NCI-H2081 (cell line): ENCODE results near the gene CDAN1.

ENCODE experiments used
- DNase-seq, 2 experiments: peaks; one replicate each; lab custom pipeline; 2025; lab: John Stamatoyannopoulos, UW

Gene CDAN1

DNA sequence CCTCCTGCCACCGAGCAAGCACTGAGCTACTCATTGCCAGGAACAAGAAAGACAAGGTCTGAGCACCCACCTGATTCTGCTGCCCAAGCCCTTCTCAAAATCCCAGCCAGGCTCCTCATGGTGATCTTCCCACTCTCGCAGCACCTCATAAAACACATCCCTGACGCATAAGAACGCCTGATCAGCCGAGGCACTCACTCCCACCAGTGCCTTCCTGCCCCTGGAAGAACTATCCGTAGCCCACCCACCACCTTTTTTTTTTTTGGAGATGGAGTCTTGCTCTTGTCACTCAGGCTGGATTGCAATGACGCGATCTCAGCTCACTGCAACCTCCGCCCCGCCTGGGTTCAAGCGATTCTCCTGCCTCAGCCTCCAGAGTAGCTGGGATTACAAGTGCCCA, 3.9 kb downstream of the CDAN1 start:
- DNase-seq: no peak

DNA sequence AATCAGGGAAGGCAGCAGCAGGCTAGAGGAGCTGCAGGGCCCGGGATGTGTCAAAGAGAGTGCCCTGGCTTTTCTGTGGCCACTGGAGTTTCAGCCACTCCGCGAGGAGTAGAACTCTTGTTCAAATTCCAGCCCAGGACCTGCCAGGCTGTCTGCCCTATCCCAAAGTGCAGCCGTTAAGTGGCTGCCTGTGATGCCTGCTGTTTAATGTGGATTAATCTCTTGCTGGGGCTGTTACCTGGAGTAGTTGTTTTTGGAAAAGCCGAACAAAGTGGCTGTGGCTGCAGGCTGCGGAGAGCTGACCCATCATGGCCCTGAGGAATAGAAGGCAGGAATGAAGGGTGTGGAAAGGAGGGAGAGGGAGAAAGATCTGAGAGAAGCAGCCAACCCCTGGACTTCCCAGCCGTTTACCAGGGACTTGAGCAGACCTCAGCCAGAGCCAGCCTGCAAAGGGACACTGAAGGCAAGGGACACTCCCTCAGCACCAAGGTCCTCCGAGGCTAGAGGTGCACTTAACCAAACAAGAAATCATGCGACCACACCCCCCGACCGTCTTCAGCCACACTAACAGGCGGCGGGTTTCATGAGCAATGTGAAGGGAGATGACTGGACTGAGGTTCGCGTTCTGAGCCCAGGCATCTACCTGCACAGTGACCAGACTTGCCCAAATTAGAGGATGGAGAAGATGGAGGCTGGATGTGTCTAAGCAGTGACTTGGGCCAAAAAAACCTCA, 4.7 kb downstream of the CDAN1 start:
- no peak for DNase-seq

DNA sequence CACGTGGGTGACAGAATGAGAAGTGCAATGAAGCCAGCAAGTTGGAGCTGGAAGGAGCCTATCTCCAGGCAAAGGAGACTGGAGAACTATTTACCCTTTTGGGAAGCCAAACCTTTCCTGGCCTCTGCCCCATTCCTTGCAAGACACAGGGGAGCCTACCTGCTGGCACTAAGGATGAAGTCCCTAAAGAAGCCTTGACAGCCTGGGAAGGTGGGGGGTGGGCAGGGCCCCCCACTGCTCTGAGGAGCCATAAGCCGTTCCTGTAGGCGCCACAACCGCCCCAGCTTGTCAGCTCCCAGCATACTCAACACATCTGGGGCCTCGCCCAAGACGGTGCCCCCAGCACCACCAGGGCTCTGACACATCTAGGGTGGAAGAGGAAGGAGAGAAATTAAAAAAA, 5.5 kb downstream of the CDAN1 start:
- no peak for DNase-seq

DNA sequence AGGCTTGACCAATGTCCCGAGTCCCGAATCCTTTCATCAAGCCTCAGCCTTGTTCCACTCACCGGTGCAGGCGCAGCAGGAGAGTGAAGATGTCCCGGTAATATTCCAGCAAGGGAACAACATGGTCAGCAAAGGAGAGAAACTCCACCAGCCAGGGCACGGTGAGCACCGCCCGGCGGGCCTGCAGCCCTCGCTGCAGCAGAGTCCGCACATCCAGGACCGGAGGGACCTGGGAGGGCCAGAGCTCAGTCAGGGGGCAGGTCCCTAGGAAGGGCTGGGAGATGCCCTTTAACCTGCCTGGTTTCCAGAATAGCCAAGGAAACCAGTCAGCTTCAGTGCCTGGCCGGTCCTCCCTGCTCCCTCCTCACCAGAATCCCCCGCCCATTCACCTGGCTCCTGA, 6.4 kb downstream of the CDAN1 start:
- no peak for DNase-seq

DNA sequence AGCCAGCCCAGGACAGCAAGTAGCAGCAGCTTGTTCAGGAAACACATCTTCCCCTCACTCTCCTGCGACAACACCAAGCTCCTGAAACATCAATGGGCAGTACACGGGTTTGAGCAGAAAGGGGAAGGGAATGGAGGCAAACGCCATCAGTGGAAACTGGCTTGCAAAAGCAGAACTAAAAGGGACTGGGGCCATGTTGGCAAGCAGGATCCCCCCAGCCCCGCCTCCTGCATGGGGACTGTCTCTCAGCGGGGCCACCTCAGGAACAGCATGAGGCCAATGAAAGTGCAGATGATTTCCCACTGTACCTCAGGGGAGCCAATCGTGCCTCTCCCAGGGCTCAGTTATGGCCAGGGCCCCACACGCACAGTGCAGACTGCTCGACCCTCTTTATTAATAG, 6.8 kb downstream of the CDAN1 start:
- DNase-seq: no peak

DNA sequence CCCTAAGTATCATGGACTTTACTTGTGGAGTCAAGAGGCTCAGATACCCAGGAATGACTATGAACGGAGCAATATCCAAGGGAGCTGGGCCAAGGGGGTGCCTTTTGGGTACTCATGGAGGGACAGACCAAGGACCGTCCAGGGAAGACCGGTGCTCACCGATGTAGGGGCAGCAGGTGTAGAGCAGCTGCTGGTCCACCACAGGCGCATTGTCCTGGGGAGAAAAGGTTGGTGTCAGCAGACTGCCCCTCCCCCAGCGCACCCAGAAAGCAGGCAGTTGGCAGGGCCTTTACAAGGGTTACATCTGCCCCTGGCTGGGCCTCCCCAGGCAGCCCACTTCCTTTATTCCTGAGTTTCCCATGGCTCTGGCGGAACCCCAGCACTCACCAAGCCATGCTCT, 7.5 kb downstream of the CDAN1 start:
- no peak for DNase-seq

DNA sequence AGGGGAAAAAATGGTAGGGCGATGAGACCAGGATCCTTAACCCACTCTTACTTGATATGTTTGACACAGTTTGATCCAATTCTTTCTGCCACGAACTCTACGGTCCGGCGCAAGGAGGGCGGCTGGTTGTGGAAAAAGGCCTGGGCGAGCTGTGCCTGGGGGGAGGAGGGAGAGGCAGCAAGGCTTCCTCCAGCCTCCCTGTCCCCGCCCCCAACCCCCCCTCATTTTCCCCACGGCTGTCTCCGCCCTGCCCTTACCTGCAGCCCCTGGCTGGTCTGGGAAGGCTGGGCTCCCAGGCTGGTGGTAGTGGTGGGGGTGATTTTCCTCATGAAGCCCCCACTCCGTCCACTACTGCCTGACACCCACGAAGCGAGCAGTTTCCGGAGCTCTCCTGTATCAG, 8.0 kb downstream of the CDAN1 start:
- DNase-seq: no peak

DNA sequence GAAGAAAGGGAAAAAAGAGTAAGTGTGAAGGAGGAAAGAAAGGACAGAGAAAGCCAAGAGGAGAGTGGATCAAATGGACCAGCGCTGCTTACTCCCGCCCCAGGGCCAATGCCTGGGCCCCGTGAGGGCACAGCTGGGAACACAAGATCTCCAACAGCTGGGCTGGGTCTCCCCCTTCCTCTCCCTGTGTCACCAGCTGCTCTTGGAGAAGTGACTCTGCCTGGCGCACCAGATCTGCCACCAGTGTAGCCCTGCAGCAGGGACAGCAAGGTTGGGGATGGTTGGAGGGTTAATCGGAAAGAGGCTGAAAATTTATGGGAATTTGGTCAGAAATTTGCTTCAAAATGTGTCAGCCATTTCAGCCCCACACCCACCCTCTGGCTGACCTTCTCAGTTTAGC, 8.4 kb downstream of the CDAN1 start:
- no peak for DNase-seq

DNA sequence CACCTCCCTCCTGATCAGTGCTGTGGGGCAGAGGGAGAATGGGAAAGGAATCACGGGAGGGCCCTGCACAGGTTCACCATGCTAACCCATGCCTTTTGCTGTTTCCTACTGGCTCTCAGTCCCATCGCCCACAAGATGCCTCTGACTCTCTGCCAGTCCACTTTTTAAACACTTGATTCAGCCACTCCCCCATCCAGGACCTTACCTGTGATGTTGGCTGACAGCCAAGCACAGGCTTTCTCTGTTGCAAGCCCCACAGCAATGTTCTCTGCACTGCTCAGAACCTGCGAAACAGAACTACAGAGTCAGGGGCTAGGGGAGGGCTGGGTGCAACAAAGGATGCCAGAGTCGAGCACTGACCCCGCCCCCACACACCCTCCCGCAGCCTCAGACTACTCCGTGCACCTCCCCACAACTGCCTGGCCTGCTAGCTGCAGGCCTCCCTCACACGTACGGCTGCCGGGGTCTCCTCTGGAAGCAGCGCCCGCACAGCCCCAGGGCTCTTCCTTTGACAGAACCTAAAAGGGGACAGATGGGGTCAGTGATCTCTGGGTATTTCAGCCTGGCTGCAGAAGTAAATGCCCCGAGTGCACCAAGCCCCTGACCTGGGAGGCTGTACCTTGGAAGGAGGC, 9.1 kb downstream of the CDAN1 start:
- no peak for DNase-seq

DNA sequence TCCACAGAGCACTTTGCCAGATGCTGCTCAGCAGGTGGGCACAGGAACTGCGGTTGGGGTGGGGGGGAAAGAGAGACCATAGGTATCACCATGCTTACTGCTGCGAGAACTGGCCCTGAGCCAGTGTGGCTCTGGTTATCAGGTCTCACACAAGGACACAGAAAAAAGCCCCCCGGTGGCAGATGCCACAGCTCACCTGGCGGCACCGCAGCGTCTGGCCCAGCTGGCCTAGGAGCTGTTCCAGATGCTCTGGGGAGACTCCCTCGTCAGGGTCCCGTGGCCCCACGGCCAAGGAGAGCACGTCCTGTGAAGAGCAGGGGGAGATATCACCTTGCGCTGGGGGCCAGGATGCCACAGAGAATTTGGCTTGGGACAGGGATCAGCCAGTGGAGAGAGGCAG, 10.8 kb downstream of the CDAN1 start:
- peak; percentile 6 to 29 for DNase-seq

DNA sequence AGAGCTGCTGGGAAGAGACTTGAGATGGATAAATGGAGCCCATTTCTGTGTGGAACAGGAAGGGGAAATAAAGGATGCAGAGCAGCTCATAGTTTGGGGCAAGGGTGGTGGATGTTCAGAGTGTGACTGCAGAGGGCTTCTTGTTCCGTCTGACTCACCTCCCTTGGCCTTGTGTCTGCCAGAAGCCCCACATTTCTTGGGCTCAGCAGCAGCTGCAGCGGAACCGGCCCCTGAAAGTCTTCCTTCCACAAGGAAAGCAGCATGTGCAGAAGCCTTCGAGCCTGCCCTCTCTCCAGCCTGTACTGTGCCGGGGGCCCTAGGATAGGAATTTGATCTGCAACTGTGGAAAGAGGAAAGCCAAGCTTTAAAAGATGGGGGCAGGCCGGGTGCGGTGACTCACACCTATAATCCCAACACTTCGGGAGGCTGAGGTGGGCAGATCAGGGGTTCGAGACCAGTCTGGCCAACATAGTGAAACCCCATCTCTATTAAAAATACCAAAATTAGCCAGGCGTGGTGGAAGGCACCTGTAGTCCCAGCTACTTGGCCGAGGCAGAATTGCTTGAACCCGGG, 11.5 kb downstream of the CDAN1 start:
- DNase-seq: no peak

DNA sequence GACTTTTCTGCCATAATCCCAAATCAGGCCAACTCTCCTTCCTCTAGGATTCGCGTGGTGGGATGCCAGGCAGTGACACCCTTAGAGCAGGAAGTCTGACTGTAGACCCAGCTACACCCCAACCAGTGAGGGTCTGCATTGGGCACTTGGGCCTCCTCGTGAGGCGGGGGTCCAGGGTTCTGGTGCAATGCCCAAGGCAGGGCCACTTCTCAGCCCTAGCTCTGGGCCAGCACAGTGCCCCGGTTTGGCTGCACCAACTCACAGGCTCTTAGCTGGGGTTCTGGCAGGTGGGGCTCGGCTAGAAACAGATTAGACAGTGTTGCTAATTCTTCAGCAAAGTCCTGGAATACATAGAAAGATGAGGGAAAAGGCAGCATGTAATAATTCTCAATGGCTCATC, 12.7 kb downstream of the CDAN1 start:
- DNase-seq: no peak

DNA sequence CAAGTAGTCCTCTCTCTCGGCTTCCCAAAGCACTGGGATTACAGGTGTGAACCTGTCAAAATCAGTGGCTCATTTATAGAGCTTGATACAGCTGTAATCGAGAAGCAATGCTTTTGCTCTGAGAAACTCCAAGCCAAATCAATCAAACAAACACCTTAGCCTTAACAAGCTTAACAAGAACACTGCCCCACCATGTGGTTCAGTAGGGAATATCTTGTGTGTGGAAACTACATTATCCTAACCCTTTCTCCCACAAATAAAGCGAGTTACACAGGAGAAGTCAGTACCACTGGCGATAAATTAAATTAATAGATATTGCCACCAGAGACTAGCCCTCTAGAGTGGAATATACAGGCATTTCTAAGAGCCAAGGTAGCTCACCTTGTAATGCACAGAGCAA, 13.9 kb downstream of the CDAN1 start:
- no peak for DNase-seq

DNA sequence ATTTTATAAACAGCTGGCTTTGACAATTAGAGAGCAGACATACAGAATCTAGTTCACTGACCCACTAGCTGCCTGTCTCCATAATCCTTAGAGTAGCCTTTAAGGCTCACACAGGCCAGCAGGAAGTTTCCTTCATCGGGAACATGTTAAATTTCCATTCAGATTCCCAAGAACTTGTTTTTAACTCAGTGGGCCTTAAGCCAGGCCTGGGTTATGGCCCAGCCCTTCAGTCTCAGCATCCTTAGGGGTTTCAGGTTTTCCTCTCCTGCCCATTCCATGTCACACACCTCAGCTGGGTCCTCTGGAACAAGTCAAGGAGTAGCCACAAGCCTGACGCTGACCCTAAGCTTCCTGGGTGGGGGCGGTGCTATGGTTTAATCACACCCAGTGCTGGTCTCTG, 15.0 kb downstream of the CDAN1 start:
- DNase-seq: no peak

DNA sequence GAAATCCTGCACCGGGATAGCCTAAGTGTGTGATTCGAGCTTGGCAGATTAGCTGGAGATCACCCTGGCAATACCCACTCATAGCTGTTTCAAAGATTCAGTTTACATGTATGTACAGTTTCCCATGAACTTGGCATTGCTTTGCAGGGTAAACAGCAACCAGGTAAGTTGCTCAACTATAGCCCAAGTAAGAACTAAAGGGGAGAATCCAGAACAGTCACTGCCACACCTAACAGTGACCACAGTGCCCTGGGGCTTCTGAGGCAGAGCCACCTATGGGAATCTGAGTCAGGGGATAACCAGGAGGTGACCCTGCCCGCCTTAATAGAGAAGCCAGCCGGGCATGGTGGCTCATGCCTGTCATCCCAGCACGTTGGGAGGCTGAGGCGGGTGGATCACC, 15.9 kb downstream of the CDAN1 start:
- no peak for DNase-seq

DNA sequence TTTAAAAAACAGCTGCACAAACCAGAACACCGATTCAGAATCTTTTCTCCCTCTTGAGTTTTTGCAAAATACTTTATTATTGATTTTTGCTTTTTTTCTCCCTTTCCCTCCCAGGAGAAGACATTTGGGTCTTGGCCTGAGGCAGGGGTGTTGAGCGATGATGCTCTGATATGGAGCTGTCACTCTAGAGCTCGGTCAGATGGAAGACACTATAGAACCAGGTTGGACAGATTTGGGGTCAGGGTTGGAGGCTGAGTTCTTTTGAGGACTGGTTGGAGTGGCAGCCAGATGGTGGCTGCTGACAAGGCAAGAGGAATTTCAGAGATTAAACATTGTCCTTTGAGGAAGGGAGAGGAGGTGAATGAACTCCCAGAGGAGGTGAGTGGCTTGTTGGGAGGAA, 16.9 kb downstream of the CDAN1 start:
- no peak for DNase-seq

DNA sequence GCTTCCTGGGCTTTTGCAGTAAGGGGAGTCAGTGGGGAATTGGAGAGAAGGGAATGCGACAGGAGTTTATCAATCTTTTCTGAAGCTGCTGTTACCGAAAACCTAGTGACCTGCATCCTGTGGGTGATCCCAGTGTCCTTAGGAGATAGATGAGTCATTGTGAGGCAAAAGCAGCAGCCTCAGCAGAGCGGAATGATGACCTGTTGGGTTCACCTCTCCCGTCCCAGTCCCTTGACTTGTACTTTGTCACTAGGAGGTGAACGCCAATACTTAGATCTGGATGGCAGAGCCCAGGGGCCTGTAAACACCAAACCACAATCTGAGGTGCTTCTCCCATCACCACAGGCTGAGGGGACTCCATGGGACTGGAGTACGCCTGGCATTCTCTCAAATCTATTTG, 17.9 kb downstream of the CDAN1 start:
- DNase-seq: no peak

DNA sequence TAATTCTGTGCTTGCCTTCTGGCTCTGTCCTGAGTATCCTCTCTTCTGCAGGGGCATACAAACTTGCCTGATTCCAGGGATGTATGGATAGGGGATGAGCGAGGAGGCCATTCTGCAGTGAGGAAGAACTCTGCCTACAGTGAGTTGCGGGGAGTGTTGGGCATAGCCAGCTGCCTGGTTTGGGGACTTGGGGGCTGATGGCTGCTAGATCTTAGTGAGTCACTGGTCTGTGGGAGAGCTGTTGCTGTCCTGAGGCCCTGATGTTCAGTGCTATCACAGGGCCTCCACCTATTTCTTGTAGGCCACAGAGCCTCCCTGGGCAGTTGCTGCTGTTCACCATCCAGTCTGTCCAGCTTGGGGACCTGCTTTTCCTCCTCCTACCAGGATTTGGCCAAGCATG, 20.3 kb downstream of the CDAN1 start:
- no peak for DNase-seq

DNA sequence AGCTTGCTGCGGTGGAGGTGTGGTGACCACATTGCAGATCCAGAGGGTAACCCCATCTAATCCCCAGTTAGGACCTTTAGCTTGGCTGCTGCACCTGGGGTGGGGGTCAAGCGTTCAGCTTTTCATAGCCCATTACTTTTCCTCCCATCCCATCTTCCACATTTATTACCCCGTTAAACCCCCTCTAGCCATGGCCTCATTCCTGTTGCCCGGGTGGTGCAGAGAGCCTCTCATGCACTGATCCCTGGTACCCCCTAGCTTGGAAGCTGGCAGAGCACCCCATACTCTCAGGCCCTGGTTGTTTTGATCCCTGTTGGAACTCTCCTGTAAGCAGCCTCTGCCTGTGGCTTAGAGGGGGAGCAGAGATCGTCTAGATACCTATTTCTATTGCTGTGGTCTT, 20.8 kb downstream of the CDAN1 start:
- no peak for DNase-seq

DNA sequence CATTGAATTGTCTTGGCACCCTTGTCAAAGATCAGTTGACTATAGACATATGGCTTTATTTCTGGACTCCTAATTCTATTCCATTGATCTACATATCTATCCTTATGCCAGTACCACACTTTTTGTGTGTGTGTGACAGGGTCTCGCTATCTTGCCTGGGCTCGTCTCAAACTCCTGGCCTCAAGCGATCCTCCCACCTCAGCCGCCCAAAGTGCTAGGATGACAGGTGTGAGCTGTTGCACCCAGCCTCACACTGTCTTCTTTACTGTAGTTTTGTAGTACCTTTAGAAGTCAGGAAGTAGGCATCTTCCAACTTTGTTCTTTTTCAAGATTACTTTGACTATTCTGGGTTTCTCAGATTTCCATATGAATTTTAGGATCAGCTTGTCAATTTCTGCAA, 24.3 kb downstream of the CDAN1 start:
- no peak for DNase-seq

DNA sequence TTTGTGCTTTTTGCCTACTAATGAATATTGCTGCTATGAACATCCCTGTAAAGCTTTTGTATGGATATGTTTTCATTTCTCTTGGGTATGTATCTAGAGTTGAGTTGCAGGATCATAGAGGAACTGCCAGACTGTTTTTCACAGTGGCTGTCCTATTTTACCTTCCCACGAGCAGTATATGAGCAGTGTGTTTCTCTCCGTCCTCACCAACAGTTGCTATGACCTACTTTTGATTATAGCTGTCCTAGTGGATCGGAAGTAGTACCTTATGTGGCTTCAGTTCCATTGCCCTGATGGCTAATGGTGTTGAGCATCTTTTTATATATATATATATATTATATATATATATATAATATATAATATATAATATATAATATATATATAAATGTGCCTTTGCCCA, 25.2 kb downstream of the CDAN1 start:
- DNase-seq: no peak

DNA sequence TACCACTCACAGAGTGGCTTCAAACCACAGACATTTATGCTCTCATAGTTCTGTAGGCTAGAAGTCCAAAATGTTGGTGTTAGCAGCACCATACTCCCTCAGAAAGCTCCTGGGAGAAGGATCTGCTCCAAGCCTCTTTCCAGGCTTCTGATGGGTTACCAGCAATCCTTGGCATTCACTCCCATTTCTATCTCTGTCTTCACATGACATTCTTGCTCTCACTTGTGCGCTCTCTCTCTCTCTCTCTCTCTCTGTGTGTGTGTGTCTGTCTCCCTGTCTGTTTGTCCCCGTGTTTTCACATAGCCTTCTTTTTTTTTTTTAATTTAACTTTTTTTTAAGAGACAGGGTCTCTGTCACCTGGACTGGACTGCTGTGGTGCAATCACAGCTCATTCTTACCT, 26.3 kb downstream of the CDAN1 start:
- DNase-seq: no peak

DNA sequence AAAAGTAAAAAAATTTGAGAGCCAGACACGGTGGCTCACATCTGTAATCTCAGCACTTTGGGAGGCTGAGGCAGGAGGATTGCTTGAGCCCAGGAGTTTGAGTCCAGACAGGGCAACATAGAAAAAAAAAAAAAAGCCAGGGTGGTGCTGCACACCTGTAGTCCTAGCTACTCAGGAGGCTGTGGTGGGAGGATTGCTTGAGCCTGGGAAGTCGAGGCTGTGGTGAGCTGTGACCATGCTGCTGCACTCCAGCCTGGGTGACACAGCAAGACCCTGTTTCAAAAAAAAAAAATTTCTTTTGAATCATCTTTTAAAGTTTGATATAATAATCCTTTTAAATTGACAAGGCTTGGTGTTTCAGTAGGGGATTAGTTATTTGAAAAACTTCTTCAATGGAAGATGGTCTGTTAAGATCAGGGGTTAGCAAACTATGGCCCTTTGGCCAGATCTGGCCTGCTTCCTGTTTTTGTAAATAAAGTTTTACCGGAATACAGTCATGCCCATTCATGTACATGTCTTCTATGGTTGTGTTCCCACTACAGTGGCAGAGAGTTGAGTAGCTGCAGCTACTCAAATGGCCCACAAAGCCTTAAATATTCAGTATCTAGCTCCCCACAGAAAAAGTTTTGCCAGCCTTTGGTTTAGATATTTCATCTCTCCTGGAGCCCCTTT, 28.9 kb downstream of the CDAN1 start:
- DNase-seq: no peak
